Measurements from ENCODE around the gene HUNK. TPM values are rescaled to one million over a fixed set of nuclear protein-coding genes. Genes with fewer than 3 reads are reported as not detected.

HUNK gene
- total RNA-seq, 1 experiment from 2014 or later: 7.0 TPM

GRCh38 chr21:31866077-31866511 is 6.7 kb upstream of the HUNK start:
- H3K9me3 Mint-ChIP-seq: no peaks in the 10 kb centered on the region
- H3K36me3 Mint-ChIP-seq: no peaks in the 10 kb centered on the region
- ATAC-seq (peak; percentile 95), DNase-seq (ENCODE audit: low spot score) (peak; percentile 93)
- no peak overlapping the region for H3K27ac Mint-ChIP-seq
- H3K27me3 Mint-ChIP-seq (ENCODE audit: low read depth): peaks cover 21% of the 10 kb centered on the region
- ChIA-PET POLR2A (interaction anchor here (0.6 kb wide), 1 partner anchor 9 kb away, joined by 3 read pairs; no protein-coding TSS in a partner anchor), CTCF (interaction anchor here (0.6 to 1.9 kb wide), 30 partner anchors 9 to 783 kb away, joined by 3 to 17 read pairs (median 4); partner anchors contain the start of gene MIS18A)
- peak; percentile 89 for TF ChIP-seq CTCF (IDR thresholded peaks at IDR 0.05)
- TF ChIP-seq ZNF232 (CRISPR knock-in tag; IDR thresholded peaks at IDR 0.05): no peak
- no peak for TF ChIP-seq RELA (CRISPR knock-in tag; IDR thresholded peaks at IDR 0.05; ENCODE audit: borderline replicate concordance)
- TF ChIP-seq ZNF219 (CRISPR knock-in tag; IDR thresholded peaks at IDR 0.05; ENCODE audit: borderline replicate concordance): no peak
- TF ChIP-seq ZNF281 (CRISPR knock-in tag; IDR thresholded peaks at IDR 0.05): no peak
- 0 out of 2 replicates have a peak, but pooled peaks have one; percentile 63 for TF ChIP-seq HMGXB4 (CRISPR knock-in tag; IDR thresholded peaks at IDR 0.05)
- no peak for TF ChIP-seq IRF2 (CRISPR knock-in tag; IDR thresholded peaks at IDR 0.05; ENCODE audit: borderline replicate concordance, low read depth)
- H3K4me1 Mint-ChIP-seq: peaks cover 8% of the 10 kb centered on the region
- no peak overlapping the region for H3K4me3 Mint-ChIP-seq

GRCh38 chr21:31869750-31870149 is 3.1 kb upstream of the HUNK start:
- Mint-ChIP-seq H3K9me3 (no peaks in the 10 kb centered on the region), H3K36me3 (no peaks in the 10 kb centered on the region), H3K27ac (no peak overlapping the region), H3K4me3 (no peak overlapping the region), H3K27me3 (ENCODE audit: low read depth) (peaks cover 40% of the 10 kb centered on the region), H3K4me1 (peaks cover 21% of the 10 kb centered on the region)
- no peak for ATAC-seq
- TF ChIP-seq CBFB (CRISPR knock-in tag; IDR thresholded peaks at IDR 0.05; ENCODE audit: low read depth) (no peak), ARID4B (CRISPR knock-in tag; IDR thresholded peaks at IDR 0.05; ENCODE audit: borderline replicate concordance) (no peak), PRRX2 (CRISPR knock-in tag; IDR thresholded peaks at IDR 0.05) (no peak), ZSCAN18 (CRISPR knock-in tag; IDR thresholded peaks at IDR 0.05) (no peak), ZNF232 (CRISPR knock-in tag; IDR thresholded peaks at IDR 0.05) (no peak), TP53 (CRISPR knock-in tag; IDR thresholded peaks at IDR 0.05) (no peak)
- ChIA-PET CTCF (interaction anchor here (0.6 kb wide), 1 partner anchor 177 kb away, joined by 3 read pairs; no protein-coding TSS in a partner anchor), POLR2A (no interaction called here)
- no peak for DNase-seq (ENCODE audit: low spot score)
